Anterior cingulate cortex (tissue), 58 donors: ENCODE measurements around the gene BRD7.

ENCODE experiments used
- DNase-seq, 58 donors: peaks; one replicate each; lab custom pipeline; 2025; lab: John Stamatoyannopoulos, UW

BRD7 gene

DNA sequence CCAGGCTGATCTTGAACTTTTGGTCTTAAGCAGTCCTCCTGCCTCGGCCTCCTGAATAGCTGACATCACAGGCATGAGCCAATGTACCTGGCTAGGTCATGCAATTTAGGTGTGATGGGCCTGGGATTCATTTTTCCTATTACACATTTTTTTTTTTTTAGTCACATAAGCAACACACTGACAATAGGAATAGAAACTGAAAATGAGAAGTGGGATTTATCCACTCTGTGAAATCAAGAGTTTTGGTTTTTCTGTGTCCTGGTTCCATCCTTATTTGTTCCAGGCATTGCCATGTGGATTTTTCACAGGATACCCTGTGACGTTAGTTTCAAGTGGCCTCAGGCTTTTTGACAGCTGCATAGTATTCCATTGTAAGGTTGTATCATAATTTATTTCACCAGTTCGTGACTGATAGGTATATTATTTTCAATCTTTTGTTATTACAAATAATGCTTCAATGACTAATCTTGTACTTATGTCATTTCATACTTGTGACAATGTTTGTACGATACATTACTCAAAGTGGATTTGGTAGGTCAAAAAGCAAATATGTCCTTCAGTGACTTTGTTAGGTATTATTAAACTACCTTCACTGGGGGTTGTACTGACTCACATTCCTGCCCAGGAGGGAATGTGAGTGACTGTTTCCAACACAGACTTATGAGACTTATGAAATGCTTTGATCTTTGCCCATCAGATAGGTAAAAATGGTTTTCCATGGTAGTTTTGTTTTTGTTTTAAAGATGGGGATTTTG is 91.8 kb downstream of the BRD7 start:
- no peak for DNase-seq

DNA sequence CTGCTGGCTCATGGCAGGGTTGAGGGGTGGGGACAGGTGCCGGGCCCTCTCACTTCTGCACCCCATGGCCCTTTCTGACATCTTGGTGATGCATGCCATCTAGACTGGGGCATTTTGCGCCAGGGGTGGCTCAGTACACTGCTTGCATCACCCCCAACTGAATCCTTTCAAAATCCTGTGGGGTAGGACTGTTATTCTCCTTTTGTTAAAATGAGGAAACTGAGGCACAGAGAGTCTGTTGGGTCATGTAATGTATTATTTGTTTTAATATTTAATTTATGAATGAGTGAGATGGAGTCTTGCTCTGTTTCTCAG is 92.5 kb downstream of the BRD7 start:
- DNase-seq: no peak

DNA sequence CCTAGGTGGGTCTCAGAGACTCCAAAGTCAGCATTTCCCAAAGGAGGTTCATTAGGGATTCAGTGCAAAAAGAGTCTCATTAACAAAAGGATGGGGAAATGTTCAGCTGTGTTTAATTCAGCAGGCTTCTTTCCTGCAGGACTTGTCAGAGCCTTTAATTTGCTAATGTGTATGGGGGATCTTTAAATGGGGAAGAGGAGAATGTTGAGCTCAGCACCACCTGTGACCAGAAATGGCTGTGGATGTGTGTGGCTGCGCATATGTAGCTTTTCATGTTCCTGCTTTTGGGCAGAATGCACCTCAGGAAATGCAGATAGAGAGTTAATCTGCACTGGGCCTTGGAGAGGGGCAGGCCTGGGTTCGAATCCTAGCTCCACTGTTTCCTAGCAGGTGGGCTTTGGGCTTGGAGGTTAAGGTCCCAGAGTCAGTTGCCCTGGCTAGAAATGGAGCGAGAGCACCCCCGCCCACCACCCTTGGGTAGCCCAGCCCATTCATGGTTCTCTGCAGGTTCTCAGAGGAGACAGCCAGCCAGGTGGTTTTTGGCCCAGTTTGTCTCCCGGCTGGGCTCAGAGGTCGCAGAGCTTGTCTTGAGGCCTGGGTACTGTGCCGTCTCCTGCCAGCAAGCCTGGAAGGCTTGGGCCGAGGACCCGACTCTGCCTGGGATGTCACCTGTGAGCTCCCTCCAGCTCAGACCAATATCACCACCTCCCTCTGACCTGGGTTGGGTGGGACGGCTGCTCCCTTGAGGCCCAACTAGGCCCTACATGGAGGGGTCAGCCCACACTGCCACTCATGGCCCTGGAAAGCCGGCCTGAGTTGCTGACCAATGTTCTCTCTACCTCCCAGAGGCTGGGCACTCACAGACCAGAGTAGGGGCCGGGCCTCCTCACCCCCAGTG is 93.1 kb downstream of the BRD7 start:
- no peak for DNase-seq

DNA sequence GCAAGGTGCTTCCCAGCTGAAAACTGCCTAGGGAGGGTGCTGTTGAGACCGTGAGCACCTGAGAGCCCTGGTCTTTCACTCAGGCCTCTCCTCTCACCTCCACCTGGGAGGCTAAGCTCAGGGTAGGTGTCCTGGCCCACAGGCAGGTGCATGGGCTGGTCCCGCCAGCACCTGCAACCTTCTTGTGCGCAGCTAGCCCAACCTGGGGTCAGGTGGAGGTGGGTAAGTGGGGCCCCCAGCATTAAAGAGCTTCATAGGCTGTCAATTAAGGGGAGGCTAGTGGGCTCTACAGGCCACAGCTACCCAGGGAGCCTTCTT is 93.7 kb downstream of the BRD7 start:
- DNase-seq: no peak

DNA sequence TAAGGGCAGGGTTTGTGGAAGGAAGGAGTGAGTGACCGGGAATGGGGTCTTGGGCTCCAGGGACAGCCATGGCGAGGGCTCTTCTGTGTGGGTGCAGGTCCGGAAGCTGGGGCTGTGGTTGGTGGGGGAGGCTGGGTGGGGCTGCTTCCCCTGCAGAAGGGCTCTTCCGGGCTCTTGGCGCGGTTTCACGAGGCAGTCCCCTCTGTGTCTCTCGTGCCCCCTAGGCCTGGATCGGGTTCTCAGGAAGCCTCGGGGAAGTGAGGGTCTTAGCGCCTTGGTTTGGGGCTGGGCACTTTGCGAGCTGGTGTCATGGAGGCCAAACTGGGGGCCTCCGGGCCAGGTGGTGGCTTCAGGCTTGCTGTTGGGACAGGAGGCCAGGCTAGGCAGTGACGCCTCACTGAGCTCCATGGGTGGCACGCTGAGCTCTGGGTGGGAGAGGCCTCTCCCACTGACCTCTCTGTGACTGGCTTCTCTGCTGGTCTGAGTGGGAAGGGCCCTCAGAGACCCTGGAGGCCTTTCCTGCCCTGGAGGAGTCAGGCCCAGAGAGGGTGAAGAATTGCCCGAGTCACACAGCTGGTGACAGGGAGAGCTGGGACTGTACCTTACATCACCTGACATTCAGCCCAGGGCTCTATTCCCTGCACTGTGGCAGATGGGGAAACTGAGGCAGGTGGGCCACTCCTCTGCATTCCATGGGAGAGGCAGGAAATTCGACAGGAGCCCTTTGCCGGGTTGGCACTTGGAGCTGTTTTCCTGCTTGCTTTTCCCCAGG is 94.3 kb downstream of the BRD7 start:
- DNase-seq: no peak

DNA sequence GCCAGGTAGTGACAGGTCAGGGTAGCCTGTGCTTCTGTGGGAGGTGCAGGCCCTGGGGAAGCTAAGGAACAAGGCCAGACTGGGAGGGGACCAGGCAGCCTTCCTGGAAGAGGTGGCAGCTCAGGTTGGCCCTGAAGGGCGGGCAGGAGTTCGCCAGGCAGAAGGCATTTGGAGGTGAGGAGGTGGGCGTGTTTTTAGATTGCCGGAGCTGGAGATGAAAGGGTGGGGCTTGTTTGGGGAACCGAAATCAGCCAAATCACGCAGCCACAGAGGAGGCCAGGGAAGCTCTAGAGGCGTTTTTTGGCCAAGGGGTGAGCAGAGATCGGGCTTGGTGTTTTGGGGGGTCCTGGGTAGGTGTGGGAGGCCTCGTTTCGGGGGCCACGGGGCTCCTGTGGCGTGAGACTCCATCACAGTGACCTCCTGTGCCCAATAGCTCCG is 94.9 kb downstream of the BRD7 start:
- no peak for DNase-seq

DNA sequence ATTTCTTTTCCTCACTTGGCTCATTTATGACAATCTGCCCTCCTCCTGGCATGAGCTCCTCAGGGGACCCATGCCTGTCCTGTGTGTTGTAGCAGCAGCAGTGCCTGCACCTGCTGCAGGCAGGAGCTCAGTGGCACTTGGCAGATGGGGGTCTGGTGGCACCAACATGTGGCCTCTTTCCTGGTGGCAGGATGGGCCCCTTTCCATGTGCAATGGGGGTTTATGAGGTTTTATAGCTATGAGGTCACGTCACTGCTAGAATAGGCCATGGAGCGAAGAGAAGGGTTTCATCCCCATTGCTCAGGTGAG is 95.5 kb downstream of the BRD7 start:
- no peak for DNase-seq

DNA sequence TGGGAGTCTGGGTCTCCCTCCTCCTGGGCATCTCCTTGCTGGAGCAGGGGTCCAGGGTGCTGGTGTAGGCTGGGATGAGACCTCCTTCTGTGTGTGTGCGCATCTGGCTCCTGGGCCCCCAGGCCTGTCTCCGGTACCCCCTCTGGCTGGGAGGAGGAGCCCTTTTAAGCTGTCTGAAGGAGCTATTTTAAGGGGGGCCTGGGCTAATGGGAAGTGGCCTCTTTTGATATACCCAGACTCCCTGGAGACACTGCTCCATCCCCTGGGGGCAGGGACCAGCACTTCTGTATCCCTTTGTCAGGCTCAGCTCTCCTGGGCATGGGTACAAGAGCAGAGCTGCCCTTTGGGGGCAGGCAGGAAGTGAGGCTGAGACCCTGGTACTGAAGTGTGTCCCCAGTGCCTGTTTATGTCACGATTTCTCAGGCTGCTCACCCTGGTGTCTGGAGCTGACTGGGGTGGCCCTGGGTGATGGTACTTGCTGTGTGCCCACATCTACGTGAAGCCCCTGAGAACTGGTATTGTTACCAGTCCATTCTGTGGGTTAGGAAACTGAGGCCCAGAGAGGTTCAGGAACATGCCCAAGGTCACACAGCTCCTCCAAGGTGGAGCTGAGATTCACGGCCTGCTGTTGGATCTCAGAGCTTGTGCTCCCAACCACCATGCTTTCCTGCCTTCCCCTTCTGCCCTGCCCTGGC is 96.0 kb downstream of the BRD7 start:
- DNase-seq: no peak

DNA sequence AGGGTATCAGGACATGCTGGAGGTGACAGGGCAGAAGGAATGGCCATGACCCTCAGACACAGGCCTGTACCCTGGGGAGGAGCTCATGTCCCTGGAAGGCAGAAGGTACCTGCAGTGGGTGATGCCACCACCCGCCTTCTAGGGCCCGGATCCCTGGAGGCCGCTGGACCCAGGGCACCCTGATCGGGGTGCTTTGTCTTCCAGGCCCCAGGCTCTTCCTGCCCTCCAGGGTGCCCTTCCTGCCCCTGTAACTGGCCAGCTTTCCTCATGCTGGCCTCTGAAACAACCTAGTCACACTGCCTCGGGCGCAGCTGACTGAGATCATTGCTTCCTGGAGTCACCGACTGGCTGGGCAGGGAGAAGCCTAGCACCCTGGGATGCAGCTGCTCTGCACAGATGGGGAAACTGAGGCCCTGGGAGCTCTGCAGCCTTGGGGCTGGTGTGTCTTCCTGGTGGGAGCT is 96.6 kb downstream of the BRD7 start:
- no peak for DNase-seq

DNA sequence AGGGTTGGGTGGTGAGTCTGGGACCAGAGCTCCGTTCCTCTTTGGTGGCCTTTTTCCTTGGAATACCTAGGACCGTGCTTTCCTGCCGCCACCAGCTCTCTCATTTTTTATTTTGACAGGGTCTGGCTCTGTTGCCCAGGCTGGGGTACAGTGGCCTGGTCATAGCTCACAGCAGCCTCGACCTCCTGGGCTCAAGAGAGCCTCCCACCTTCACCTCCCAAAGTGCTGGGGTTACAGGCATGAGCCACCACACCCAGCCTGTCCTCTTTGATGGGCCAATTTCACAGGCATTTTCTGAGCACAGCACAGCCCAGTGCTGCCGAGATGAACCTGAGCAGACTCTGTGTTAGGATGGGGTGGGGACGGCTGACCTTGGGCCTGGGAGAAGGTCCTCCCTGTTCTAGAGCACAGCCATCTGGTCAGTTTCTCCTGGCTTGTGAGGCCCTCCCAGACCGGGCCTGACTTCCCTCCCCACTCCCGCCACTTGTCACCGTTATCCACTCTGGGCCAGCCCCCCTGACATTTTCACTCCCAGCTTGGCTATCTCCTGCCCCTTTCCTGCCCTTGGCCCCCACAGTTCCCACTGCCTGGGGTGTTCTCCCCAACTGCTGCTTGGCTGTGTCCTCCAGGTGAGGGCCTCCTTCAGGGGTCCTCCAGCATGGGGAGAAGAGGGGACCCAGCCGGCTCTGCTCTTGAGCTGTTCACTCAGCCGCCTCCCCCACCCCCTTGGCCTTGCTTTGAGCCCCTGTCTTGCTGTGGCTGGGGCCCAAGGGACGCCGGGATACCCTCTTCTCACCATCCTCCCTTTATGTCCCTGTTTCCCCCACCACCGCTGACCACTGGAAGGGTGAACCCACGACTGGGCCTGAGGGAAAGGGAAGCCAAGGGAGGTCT is 97.4 kb downstream of the BRD7 start:
- no peak for DNase-seq

DNA sequence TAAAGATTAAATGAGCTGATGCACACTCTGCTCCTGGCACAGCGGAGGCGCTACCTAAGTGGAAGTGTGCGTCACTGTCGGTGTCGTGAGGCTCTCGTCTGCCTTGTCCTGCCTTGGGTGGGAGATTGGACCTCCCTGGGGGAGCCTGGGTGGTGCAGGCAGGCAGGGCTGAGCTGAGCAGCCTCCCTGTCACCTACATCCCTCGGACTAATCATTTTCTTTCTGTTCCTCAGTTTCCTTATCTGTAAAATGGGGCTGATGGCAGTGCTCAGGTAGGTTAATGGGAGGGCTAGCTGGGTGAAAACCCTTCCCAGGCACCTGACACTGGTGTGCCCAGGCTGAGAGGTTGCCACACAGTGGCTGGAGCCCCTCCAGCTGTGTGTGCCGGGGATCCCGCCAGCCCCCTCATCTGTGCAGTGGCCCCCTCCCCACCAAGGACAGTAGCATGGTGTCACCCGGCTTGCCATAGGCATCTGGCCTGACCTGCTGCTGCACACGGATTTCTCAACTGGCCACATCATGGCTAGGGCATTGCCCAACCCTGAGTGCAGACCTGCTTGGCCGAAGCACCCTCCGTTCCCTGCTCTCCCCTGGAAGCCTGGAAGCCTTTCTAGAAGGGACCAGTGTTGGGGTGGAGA is 98.2 kb downstream of the BRD7 start:
- DNase-seq: no peak

DNA sequence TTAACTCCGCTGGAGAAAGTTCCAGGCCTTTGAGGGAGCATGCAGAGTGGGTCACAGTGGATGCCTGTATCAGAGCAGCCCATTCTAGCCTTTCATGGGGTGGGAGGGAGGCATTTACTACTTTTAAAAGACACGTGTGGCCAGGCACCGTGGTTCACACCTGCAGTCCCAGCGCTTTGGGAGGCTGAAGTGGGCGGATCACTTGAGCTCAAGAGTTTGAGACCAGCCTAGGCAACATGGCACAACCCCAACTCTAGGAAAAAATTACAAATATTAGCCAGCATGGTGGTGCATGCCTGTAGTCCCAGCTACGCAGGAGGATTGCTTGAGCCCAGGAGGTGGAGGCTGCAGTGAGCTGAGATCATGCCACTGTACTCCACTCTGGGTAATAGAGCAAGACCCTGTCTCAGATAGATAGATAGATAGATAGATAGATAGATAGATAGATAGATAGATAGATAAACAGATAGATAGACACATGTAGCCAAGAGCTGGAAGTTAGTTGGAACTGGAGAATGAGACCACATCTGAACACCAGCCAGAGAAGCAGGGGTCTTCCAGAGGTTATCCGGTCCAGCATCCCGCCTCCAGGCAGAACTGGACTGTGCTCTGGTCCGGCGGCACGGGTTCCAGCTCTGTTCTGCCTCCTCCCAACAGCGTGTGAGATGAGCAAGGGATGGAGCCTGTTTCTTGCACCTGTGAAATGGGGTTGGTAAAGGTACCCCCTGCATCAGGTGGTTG is 98.8 kb downstream of the BRD7 start:
- DNase-seq: no peak

DNA sequence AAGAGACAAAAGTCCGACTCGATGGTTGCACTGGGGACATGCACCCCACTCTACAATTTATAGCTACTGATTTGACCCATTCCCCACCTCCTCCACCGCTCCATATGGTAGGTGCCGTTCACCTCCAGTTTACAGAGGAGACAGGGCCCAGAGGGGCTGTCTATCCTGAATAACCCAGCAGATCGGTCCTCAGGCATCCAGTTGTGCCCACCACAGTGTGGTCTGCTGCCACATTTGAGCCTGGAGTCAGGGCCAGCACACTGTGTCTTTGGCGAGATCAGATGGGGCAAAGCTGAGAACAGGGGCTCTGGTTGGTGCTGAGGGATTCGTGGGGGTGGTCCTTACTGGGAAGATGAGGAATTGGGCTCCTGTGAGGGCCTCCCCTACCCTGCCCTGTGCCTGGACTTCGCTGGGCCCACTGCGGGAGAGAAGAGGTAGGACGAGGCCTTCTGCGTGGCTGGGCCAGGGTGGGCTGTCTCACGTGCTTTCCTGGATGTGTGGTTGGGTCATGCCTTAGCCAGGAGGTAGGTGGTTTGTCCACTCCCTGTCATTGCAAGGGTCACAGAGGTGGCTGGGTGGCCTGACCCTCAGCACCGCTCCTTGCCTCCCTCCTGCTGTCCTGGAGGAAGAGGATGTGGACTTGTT is 99.6 kb downstream of the BRD7 start:
- DNase-seq: no peak

DNA sequence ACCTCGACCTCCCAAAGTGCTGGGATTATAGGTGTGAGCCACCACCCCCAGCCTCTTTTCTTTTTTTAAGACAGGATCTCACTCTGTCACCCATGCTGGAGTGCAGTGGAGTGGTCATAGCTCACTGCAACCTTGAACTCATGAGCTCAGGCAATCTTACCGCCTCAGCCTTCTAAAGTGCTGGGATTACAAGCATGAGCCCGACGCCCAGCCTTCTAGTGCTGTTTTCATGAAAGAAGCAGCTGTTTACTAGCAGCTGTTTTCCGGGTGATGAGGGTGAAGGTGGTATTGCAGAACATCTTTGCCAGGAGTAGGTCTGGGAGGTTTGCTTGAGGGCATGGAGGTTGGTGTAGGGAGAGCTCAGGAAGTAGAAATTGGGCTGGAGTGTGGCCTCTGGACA is 100.4 kb downstream of the BRD7 start:
- DNase-seq: no peak

DNA sequence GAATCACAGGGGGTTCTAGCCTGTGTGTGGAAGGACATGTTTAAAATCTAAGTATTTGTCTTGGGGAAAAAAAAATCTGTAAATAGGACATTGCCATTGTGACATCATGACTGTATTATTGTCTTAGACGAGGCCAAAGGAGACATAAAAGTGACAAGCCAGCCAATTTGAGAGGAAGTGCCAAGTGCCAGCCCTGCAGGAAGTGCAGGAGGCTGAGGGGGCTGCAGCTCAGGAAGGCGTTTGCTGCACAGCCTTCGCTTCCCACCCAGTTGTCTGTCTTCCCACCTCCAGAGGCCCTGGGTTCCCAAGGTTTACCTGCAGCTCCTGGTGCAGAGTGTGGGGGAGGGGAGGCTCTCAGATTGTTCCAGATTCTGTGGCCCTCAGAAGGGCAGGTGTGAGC is 101.1 kb downstream of the BRD7 start:
- no peak for DNase-seq

DNA sequence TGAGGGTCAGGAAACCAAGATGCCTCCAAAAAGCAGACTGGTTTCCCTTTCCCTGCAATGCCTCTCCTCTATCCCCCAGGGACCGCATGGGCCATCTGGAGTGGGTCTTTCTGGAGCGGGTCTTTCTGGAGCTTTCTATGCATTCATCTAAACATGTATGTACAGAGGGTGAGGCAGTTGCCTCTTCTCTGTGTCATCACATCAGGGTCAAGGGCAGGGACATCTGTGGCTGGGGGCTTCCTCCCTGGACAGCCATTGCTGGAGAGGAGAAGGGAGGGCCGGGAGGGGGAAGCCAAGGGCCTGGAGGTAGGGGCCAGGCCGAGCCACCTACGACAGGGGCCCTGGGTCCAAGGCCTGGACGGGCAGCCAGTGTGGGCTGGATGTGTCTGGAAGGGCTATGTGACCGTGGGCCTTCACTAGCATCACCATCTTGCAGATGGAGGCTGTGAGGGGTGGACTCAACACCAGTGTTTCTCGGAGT is 101.6 kb downstream of the BRD7 start:
- no peak for DNase-seq

DNA sequence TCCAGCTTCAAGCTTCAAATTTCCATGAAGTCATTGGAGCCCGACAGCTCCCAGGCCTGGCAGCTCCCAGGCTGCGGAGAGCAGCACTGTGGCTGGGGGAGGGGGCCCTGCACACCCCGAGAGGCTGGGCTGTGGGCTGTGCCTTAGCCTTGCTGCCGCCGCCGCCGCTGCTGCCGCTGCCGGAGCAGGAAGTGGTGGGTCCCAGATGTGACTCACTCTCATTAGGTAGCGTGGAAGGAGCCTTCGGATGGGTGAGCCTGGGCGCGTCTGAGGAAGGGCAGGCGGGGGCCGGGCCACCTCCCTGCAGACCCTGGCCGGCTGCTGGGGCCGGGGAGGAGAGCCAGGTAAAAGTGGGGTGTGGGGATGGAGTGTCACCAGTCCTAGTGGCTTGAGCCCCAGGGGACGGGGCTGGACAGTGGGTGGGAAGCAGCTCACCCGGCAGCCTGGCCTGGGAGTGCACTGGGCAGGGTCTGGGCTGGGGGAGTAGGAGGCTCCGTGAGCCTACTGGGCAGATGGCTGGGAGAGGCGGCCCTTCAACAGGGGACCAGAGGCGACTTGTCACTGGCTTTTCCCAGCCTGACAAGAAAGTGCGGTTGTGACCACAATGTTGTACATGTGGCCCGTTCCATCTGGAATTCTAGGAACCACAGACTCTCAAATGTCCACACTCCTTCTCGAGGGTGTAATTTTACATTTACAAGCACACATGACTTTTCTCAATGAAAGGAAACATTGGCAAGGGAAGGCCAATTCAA is 102.3 kb downstream of the BRD7 start, which contains the start of gene ADCY7:
TSS of gene ADCY7 (plus strand) at position 215 of the 755 bp plus-strand sequence. CDS start 21,629 bp downstream, outside the sequence.
- peak in 1 of 58 donors; percentile 18 for DNase-seq
